Neuronal stem cell (in vitro differentiated cells): ENCODE results near the gene ARMH4.

Source experiments
- DNase-seq: peaks from one replicate; pipeline ENCODE4 v3.0.0-alpha.2; 2013; ENCODE audit warnings: low spot score
- H2AFZ ChIP-seq: one replicate; pipeline ENCODE4 v1.6.1; 2013; ENCODE audit warnings: mild to moderate bottlenecking, low read length, inconsistent platforms
- H2AK5ac ChIP-seq: 2 replicates; pipeline ENCODE4 v1.6.1; 2013; ENCODE audit warnings: low read depth, mild to moderate bottlenecking, inconsistent platforms, low read length, moderate library complexity, mixed read lengths
- H2BK120ac ChIP-seq: 2 replicates; pipeline ENCODE4 v1.6.1; 2013; ENCODE audit warnings: low read depth, mild to moderate bottlenecking, inconsistent platforms, low read length, moderate library complexity, mixed read lengths
- H2BK12ac ChIP-seq: one replicate; pipeline ENCODE4 v1.6.1; 2013; ENCODE audit warnings: low read length, inconsistent platforms
- H2BK15ac ChIP-seq: 2 replicates; pipeline ENCODE4 v1.6.1; 2013; ENCODE audit warnings: mild to moderate bottlenecking, low read length, inconsistent platforms, mixed read lengths
- H2BK5ac ChIP-seq: one replicate; pipeline ENCODE4 v1.6.1; 2013; ENCODE audit warnings: inconsistent platforms, mild to moderate bottlenecking, low read length, moderate library complexity
- H3K14ac ChIP-seq: one replicate; pipeline ENCODE4 v1.6.1; 2013; ENCODE audit warnings: low read length, inconsistent platforms
- H3K18ac ChIP-seq: 2 replicates; pipeline ENCODE4 v1.6.1; 2013; ENCODE audit warnings: low read length, inconsistent platforms
- H3K23ac ChIP-seq: 2 replicates; pipeline ENCODE4 v1.6.1; 2013; ENCODE audit warnings: low read depth, mild to moderate bottlenecking, mixed read lengths, low read length, inconsistent platforms; ENCODE audit not compliant: poor library complexity
- H3K27ac ChIP-seq: replicated peaks from 3 replicates; pipeline ENCODE4 v1.5.1; 2013; ENCODE audit warnings: low read length, inconsistent platforms
- H3K27me3 ChIP-seq, 3 experiments: 2 replicates each; pipeline ENCODE4 v1.6.1; 2013; ENCODE audit warnings: low read length in 3 of 3, mild to moderate bottlenecking in 2 of 3, inconsistent platforms in 1 of 3, low read depth in 1 of 3, mixed read lengths in 1 of 3, moderate library complexity in 1 of 3; ENCODE audit not compliant: control insufficient read depth in 3 of 3, insufficient read depth in 3 of 3
- H3K36me3 ChIP-seq, 2 donors: replicated peaks in 1 of 2; 2 replicates each; pipeline ENCODE4 v1.6.1; 2013; ENCODE audit warnings: low read length in 2 of 2; ENCODE audit not compliant: control insufficient read depth in 2 of 2, insufficient read depth in 2 of 2
- H3K4ac ChIP-seq: 2 replicates; pipeline ENCODE4 v1.6.1; 2013; ENCODE audit warnings: inconsistent platforms, mild to moderate bottlenecking, low read length, moderate library complexity
- H3K4me1 ChIP-seq, 2 donors: 1 replicate in 1 of 2; 2 replicates in 1 of 2; pipeline ENCODE4 v1.6.1; 2013; ENCODE audit warnings: low read length in 2 of 2, low read depth in 1 of 2; ENCODE audit not compliant: control insufficient read depth in 2 of 2, insufficient read depth in 1 of 2
- H3K4me2 ChIP-seq: one replicate; pipeline ENCODE4 v1.6.1; 2013; ENCODE audit warnings: mild to moderate bottlenecking, low read length, inconsistent platforms; ENCODE audit not compliant: insufficient read depth, poor library complexity, severe bottlenecking
- H3K4me3 ChIP-seq, 2 donors: 2 replicates each; pipeline ENCODE4 v1.5.1; 2013; ENCODE audit warnings: low read length in 2 of 2, mild to moderate bottlenecking in 2 of 2, inconsistent platforms in 1 of 2, moderate library complexity in 1 of 2
- H3K79me1 ChIP-seq: one replicate; pipeline ENCODE4 v1.6.1; 2013; ENCODE audit warnings: low read depth, mild to moderate bottlenecking, inconsistent platforms, low read length, moderate library complexity
- H3K9ac ChIP-seq: one replicate; pipeline ENCODE4 v1.6.1; 2013; ENCODE audit warnings: mild to moderate bottlenecking, low read depth, low read length, inconsistent platforms; ENCODE audit not compliant: poor library complexity
- H3K9me3 ChIP-seq, 2 donors: replicated peaks in 1 of 2; 2 replicates each; pipeline versions ENCODE3 to v1.6.1; 2013; ENCODE audit warnings: low read length in 2 of 2, mild to moderate bottlenecking in 2 of 2, inconsistent platforms in 1 of 2, low read depth in 1 of 2, mixed read lengths in 1 of 2, moderate library complexity in 1 of 2; ENCODE audit not compliant: control insufficient read depth in 2 of 2, insufficient read depth in 1 of 2
- H4K8ac ChIP-seq: one replicate; pipeline ENCODE4 v1.6.1; 2013; ENCODE audit warnings: low read depth, mild to moderate bottlenecking, inconsistent platforms, low read length, moderate library complexity
- H4K91ac ChIP-seq: one replicate; pipeline ENCODE4 v1.6.1; 2013; ENCODE audit warnings: low read length, low read depth, mild to moderate bottlenecking, inconsistent platforms; ENCODE audit not compliant: poor library complexity
- WGBS, 2 donors: extraction: QIAGEN DNeasy Blood & Tissue Kit; methylation state at CpG; one replicate each; pipeline ENCODE4 v1.1.7; 2013; ENCODE audit warnings: missing lambda C conversion rate in 2 of 2, mixed read lengths in 1 of 2; ENCODE audit not compliant: insufficient read length in 2 of 2, insufficient replicate concordance in 1 of 2; ENCODE audit errors: extremely low coverage in 2 of 2; 5-methylcytosine and 5-hydroxymethylcytosine counted together

ARMH4 gene

GRCh38 chr14:58014778-58015177 is 137.2 kb downstream of the ARMH4 start:
- H2BK120ac ChIP-seq = no peak overlapping the region
- no peak overlapping the region for H3K4me2 ChIP-seq
- H3K27me3 ChIP-seq = no peaks in the 10 kb centered on the region
- peaks cover 0 to 2% of the 10 kb centered on the region in 2 donors for H3K4me1 ChIP-seq
- no peak overlapping the region for H2BK12ac ChIP-seq
- no peak overlapping the region for H4K8ac ChIP-seq
- no peak overlapping the region for H2BK15ac ChIP-seq
- no peak overlapping the region for H3K23ac ChIP-seq
- no CpG with 5 or more reads among the region's 2 CpGs for WGBS, 2 donors
- H3K9me3 ChIP-seq = no peaks in the 10 kb centered on the region
- H2AK5ac ChIP-seq = no peak overlapping the region
- no peak overlapping the region for H3K4ac ChIP-seq
- H3K36me3 ChIP-seq = no peaks in the 10 kb centered on the region
- H2AFZ ChIP-seq = no peak overlapping the region
- H3K4me3 ChIP-seq = no peak overlapping the region
- no peak overlapping the region for H2BK5ac ChIP-seq
- no peak overlapping the region for H4K91ac ChIP-seq
- H3K14ac ChIP-seq = no peak overlapping the region
- no peak overlapping the region for H3K18ac ChIP-seq
- no peaks in the 10 kb centered on the region for H3K79me1 ChIP-seq
- H3K27ac ChIP-seq = no peak overlapping the region
- no peak overlapping the region for H3K9ac ChIP-seq
- DNase-seq = no peak

GRCh38 chr14:58002618-58003017 is 149.4 kb downstream of the ARMH4 start:
- Histone ChIP-seq H3K79me1 (no peaks in the 10 kb centered on the region), H3K18ac (no peak overlapping the region), H2AFZ (no peak overlapping the region), H2BK15ac (no peak overlapping the region), H3K4ac (no peak overlapping the region), H3K23ac (no peak overlapping the region), H2BK5ac (no peak overlapping the region), H3K14ac (no peak overlapping the region), H3K27ac (no peak overlapping the region), H3K9me3 (no peaks in the 10 kb centered on the region), H2BK120ac (no peak overlapping the region), H3K9ac (no peak overlapping the region), H2AK5ac (no peak overlapping the region), H2BK12ac (no peak overlapping the region), H3K36me3 (no peaks in the 10 kb centered on the region), H4K91ac (no peak overlapping the region), H3K4me2 (no peak overlapping the region), H3K27me3 (no peaks in the 10 kb centered on the region), H4K8ac (no peak overlapping the region), H3K4me1 (no peaks in the 10 kb centered on the region), H3K4me3 (no peak overlapping the region)
- no peak for DNase-seq
- no CpG with 5 or more reads among the region's 2 CpGs for WGBS, 2 donors

- H3K27ac ChIP-seq = no peak overlapping the region
- DNase-seq = no peak
- no peaks in the 10 kb centered on the region for H3K4me1 ChIP-seq
- no peak overlapping the region for H3K4me3 ChIP-seq
- H3K9me3 ChIP-seq = no peaks in the 10 kb centered on the region
- no peak overlapping the region for H3K23ac ChIP-seq
- no peak overlapping the region for H3K9ac ChIP-seq
- no CpG with 5 or more reads among the region's 1 CpG for WGBS, 2 donors
- H3K4me2 ChIP-seq = no peak overlapping the region
- no peak overlapping the region for H2AFZ ChIP-seq
- no peak overlapping the region for H3K18ac ChIP-seq
- H3K14ac ChIP-seq = no peak overlapping the region
- H3K79me1 ChIP-seq = no peaks in the 10 kb centered on the region
- H4K91ac ChIP-seq = no peak overlapping the region
- no peaks in the 10 kb centered on the region for H3K27me3 ChIP-seq
- no peaks in the 10 kb centered on the region for H3K36me3 ChIP-seq
- no peak overlapping the region for H2BK120ac ChIP-seq
- no peak overlapping the region for H4K8ac ChIP-seq
- H2AK5ac ChIP-seq = no peak overlapping the region
- H2BK15ac ChIP-seq = no peak overlapping the region
- no peak overlapping the region for H2BK5ac ChIP-seq
- H2BK12ac ChIP-seq = no peak overlapping the region
- no peak overlapping the region for H3K4ac ChIP-seq
These were observed 152.0 kb downstream of the ARMH4 start for GRCh38 chr14:57999979-58000378.

- H4K8ac ChIP-seq = no peak overlapping the region
- no peak overlapping the region for H3K18ac ChIP-seq
- no peak overlapping the region for H3K4me3 ChIP-seq
- H3K27me3 ChIP-seq = no peaks in the 10 kb centered on the region
- H4K91ac ChIP-seq = no peak overlapping the region
- no peaks in the 10 kb centered on the region for H3K36me3 ChIP-seq
- no CpG with 5 or more reads among the region's 2 CpGs for WGBS, 2 donors
- no peak overlapping the region for H3K23ac ChIP-seq
- no peak for DNase-seq
- no peak overlapping the region for H2AFZ ChIP-seq
- H3K79me1 ChIP-seq = no peaks in the 10 kb centered on the region
- no peak overlapping the region for H3K14ac ChIP-seq
- H2AK5ac ChIP-seq = no peak overlapping the region
- H3K4ac ChIP-seq = no peak overlapping the region
- H2BK12ac ChIP-seq = no peak overlapping the region
- H3K9ac ChIP-seq = no peak overlapping the region
- H3K4me2 ChIP-seq = no peak overlapping the region
- no peak overlapping the region for H2BK120ac ChIP-seq
- no peak overlapping the region for H2BK5ac ChIP-seq
- no peak overlapping the region for H3K27ac ChIP-seq
- H3K4me1 ChIP-seq = no peaks in the 10 kb centered on the region
- no peak overlapping the region for H2BK15ac ChIP-seq
- no peaks in the 10 kb centered on the region for H3K9me3 ChIP-seq
These were observed 152.5 kb downstream of the ARMH4 start for GRCh38 chr14:57999471-57999870.
